ENCODE measurements around the gene TAL1.

The TAL1 gene

GRCh38 chr1:47252795-47253194 lies 20.8 kb upstream of the TAL1 start:
- no peak for TF ChIP-seq CTCF (IDR thresholded peaks at IDR 0.05)
- peaks cover 35% of the 10 kb centered on the region for H3K36me3 Mint-ChIP-seq (ENCODE audit: low read depth)
- no peak overlapping the region for H3K27ac Mint-ChIP-seq
- no peak for DNase-seq
- no peaks in the 10 kb centered on the region for H3K9me3 Mint-ChIP-seq
- H3K4me1 Mint-ChIP-seq, result no peaks in the 10 kb centered on the region
- H3K27me3 Mint-ChIP-seq (ENCODE audit: low read depth, poor library complexity), result no peaks in the 10 kb centered on the region
- no peak overlapping the region for H3K4me3 Mint-ChIP-seq

DNA sequence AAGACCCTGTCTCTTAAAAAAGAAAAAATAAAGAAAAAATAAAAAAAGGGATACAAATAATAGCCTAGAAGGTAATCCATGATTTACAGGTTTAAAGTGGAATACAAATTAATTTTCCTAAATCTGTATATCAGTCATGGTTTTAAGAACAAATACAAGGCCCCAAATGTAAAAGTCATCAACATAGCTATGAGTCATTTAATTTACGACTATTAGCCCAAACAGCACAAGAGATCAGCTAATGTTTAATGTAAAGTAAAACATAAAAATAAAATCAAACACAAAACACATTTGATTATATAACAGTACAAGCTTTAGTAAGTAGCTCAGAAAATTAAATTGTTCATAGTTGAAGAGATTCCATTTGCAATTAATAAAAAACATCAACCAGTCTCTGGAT lies 20.3 kb upstream of the TAL1 start:
- Mint-ChIP-seq H3K36me3 (ENCODE audit: low read depth) (peaks cover 32% of the 10 kb centered on the region), H3K9me3 (no peaks in the 10 kb centered on the region), H3K27ac (no peak overlapping the region), H3K4me3 (no peak overlapping the region), H3K27me3 (ENCODE audit: low read depth, poor library complexity) (peaks cover 4% of the 10 kb centered on the region), H3K4me1 (no peaks in the 10 kb centered on the region)
- no peak for TF ChIP-seq CTCF (IDR thresholded peaks at IDR 0.05)
- no peak for DNase-seq

- no peak for TF ChIP-seq CTCF (IDR thresholded peaks at IDR 0.05)
- Mint-ChIP-seq H3K9me3 (no peaks in the 10 kb centered on the region), H3K4me3 (no peak overlapping the region), H3K27ac (no peak overlapping the region), H3K36me3 (ENCODE audit: low read depth) (peaks cover 28% of the 10 kb centered on the region), H3K27me3 (ENCODE audit: low read depth, poor library complexity) (peaks cover 25% of the 10 kb centered on the region), H3K4me1 (no peaks in the 10 kb centered on the region)
- DNase-seq, result no peak
Measured at GRCh38 chr1:47249755-47250154, 17.7 kb upstream of the TAL1 start.

GRCh38 chr1:47244339-47244862 lies 12.4 kb upstream of the TAL1 start:
- H3K9me3 Mint-ChIP-seq, result no peaks in the 10 kb centered on the region
- peaks cover 75% of the 10 kb centered on the region for H3K27me3 Mint-ChIP-seq (ENCODE audit: low read depth, poor library complexity)
- peaks cover 5% of the 10 kb centered on the region for H3K36me3 Mint-ChIP-seq (ENCODE audit: low read depth)
- no peak overlapping the region for H3K4me3 Mint-ChIP-seq
- TF ChIP-seq CTCF (IDR thresholded peaks at IDR 0.05), result no peak
- H3K4me1 Mint-ChIP-seq, result no peaks in the 10 kb centered on the region
- DNase-seq, result no peak
- no peak overlapping the region for H3K27ac Mint-ChIP-seq

GRCh38 chr1:47243910-47244309 lies 11.9 kb upstream of the TAL1 start:
- Mint-ChIP-seq H3K4me1 (no peaks in the 10 kb centered on the region), H3K27ac (no peak overlapping the region), H3K27me3 (ENCODE audit: low read depth, poor library complexity) (peaks cover 80% of the 10 kb centered on the region), H3K4me3 (no peak overlapping the region), H3K36me3 (ENCODE audit: low read depth) (peaks cover 2% of the 10 kb centered on the region), H3K9me3 (no peaks in the 10 kb centered on the region)
- DNase-seq, result no peak
- no peak for TF ChIP-seq CTCF (IDR thresholded peaks at IDR 0.05)

Data from nephron progenitor cell (in vitro differentiated cells).